ENCODE data around the gene KARS1.
A peak's percentile ranks its signal among the peaks of the same experiment; 100 is the strongest.

The KARS1 gene

GRCh38 chr16:75647112-75647491 lies 363 bp downstream of the KARS1 start:
- no peak for TF ChIP-seq CTCF (IDR thresholded peaks at IDR 0.05; ENCODE audit: insufficient read depth, low read depth, low read length, missing control alignments)
- H3K4me3 ChIP-seq (ENCODE audit: low read length), result peak overlapping the region; percentile 84
- DNase-seq (ENCODE audit: low read depth), result no peak

- TF ChIP-seq CTCF (IDR thresholded peaks at IDR 0.05; ENCODE audit: insufficient read depth, low read depth, low read length, missing control alignments), result peak; percentile 47
- H3K4me3 ChIP-seq (ENCODE audit: low read length), result no peak overlapping the region
- peak; percentile 53 for DNase-seq (ENCODE audit: low read depth)
Observed at GRCh38 chr16:75644240-75645012, 3.0 kb downstream of the KARS1 start.

GRCh38 chr16:75640598-75640997 lies 6.9 kb downstream of the KARS1 start:
- no peak overlapping the region for H3K4me3 ChIP-seq (ENCODE audit: low read length)
- TF ChIP-seq CTCF (IDR thresholded peaks at IDR 0.05; ENCODE audit: insufficient read depth, low read depth, low read length, missing control alignments), result no peak

GRCh38 chr16:75635036-75635435 lies 12.4 kb downstream of the KARS1 start:
- H3K4me3 ChIP-seq (ENCODE audit: low read length), result no peak overlapping the region
- DNase-seq (ENCODE audit: low read depth), result no peak
- no peak for TF ChIP-seq CTCF (IDR thresholded peaks at IDR 0.05; ENCODE audit: insufficient read depth, low read depth, low read length, missing control alignments)

More at GRCh38 chr16:75640598-75640997, 6.9 kb downstream of the KARS1 start:
- no peak for DNase-seq (ENCODE audit: low read depth)

GRCh38 chr16:75632857-75633256 lies 14.6 kb downstream of the KARS1 start:
- no peak for DNase-seq (ENCODE audit: low read depth)
- H3K4me3 ChIP-seq (ENCODE audit: low read length), result no peak overlapping the region
- TF ChIP-seq CTCF (IDR thresholded peaks at IDR 0.05; ENCODE audit: insufficient read depth, low read depth, low read length, missing control alignments), result no peak

GRCh38 chr16:75630052-75630451 lies 17.4 kb downstream of the KARS1 start:
- no peak for TF ChIP-seq CTCF (IDR thresholded peaks at IDR 0.05; ENCODE audit: insufficient read depth, low read depth, low read length, missing control alignments)
- H3K4me3 ChIP-seq (ENCODE audit: low read length), result no peak overlapping the region
- no peak for DNase-seq (ENCODE audit: low read depth)

- DNase-seq (ENCODE audit: low read depth), result no peak
- TF ChIP-seq CTCF (IDR thresholded peaks at IDR 0.05; ENCODE audit: insufficient read depth, low read depth, low read length, missing control alignments), result no peak
- no peak overlapping the region for H3K4me3 ChIP-seq (ENCODE audit: low read length)
Observed at GRCh38 chr16:75629132-75629531, 18.3 kb downstream of the KARS1 start.
